Measurements from ENCODE around the gene MAPKAPK5.

GRCh38 chr12:111904446-111904975 is 62.5 kb downstream of the MAPKAPK5 start:
- TF ChIP-seq POLR2A (IDR thresholded peaks at IDR 0.05) = no peak
- no peak for TF ChIP-seq CTCF (IDR thresholded peaks at IDR 0.05)

Data from esophagus squamous epithelium (tissue), 4 donors.